Heart left ventricle (tissue), 11 donors: ENCODE measurements around the gene NUDCD3. TPM values are rescaled to one million over a fixed set of nuclear protein-coding genes. Genes with fewer than 3 reads are reported as not detected.

ENCODE experiments used
- polyA plus RNA-seq, 2 donors: library from polyadenylated mRNA; stranded (reverse); fragments of 200-250 nt; gene quantifications; one replicate each; pipeline ENCODE4 v1.2.3, GENCODE V29; 2013
- total RNA-seq, 9 donors: library from RNA; depleted of rRNA in 2 of 9; stranded (reverse); fragments of >200 nt in 2 of 9; fragmentation: NEBNext Ultra II Directional in 3 of 9; extraction: Animal tissue kit (Norgen Biotek cat#: 25700) in 3 of 9; gene quantifications; one replicate each; pipeline versions ENCODE4 v1.1.0 to v1.2.4, GENCODE V29; 2016 to 2023
- donor health status: ischemic (EF 13 %, LVEDD 7.1; RV severe dilation, severe dysfunction).
- donor health status: healthy with polysubstance abuse.
- donor health status: DM: no; HTN: yes; CAD: no.
- donor health status: DM: no; HTN: no; CAD: no.
- donor health status: ischemic (EF 25% LVEDD 5.7; RV mildly dilated, moderate dysfunction).
- donor health status: healthy.
- donor health status: DM: yes; HTN: yes; CAD: no.
- donor health status: PGD.
- donor health status: nonischemic (EF 23%, LVEDD 6.1; RV moderate dilation, normal function).

NUDCD3 gene
- total and polyA plus RNA-seq, 11 donors = 16.7 to 133 (median 91.5) TPM

Other genes with a start within 250 kb of the NUDCD3 start
- 100 to 1,000 TPM in 5 of 9 donors, 10 to 100 TPM in 4; 77.5 to 141 (median 104) TPM for gene CAMK2B, start 165.1 kb downstream of the NUDCD3 start, total RNA-seq
- 100 to 1,000 TPM in 1 of 2 donors, 10 to 100 TPM in 1; 35.7 to 103 TPM for gene CAMK2B, start 165.1 kb downstream of the NUDCD3 start, polyA plus RNA-seq
- under 1 TPM in 5 of 9 donors, not detected in 4; 0.07 to 0.25 (median 0.14) TPM for gene NPC1L1, start 50.7 kb upstream of the NUDCD3 start, total RNA-seq
- under 1 TPM; 0.03 to 0.11 TPM for gene NPC1L1, start 50.7 kb upstream of the NUDCD3 start, polyA plus RNA-seq
- 10 to 100 TPM; 19.4 to 43.4 (median 28.4) TPM for gene DDX56, start 83.2 kb upstream of the NUDCD3 start, total RNA-seq
- 10 to 100 TPM; 34.1 to 39.3 TPM for gene DDX56, start 83.2 kb upstream of the NUDCD3 start, polyA plus RNA-seq
- gene TMED4, start 91.6 kb upstream of the NUDCD3 start, total RNA-seq = 100 to 1,000 TPM in 2 of 9 donors, 10 to 100 TPM in 7; 55.4 to 129 (median 68.9) TPM
- gene TMED4, start 91.6 kb upstream of the NUDCD3 start, polyA plus RNA-seq = 10 to 100 TPM; 48.5 to 49.5 TPM
- gene OGDH, start 116.0 kb upstream of the NUDCD3 start, total RNA-seq = 100 to 1,000 TPM; 394 to 789 (median 635) TPM
- 100 to 1,000 TPM; 247 to 519 TPM for gene OGDH, start 116.0 kb upstream of the NUDCD3 start, polyA plus RNA-seq